Skeletal muscle satellite cell (primary cell): ENCODE results near the gene CRADD.
"Not testable (repeated sequence)": the region's sequence is repeated elsewhere in the genome, so short reads cannot be mapped to it uniquely, and the experiment has no call there.

Experiments used
- H3K27me3 ChIP-seq: 2 replicates; pipeline ENCODE4 v1.7.0; 2013; ENCODE audit warnings: low read length; ENCODE audit not compliant: control insufficient read depth, insufficient read depth
- H3K36me3 ChIP-seq: 2 replicates; pipeline ENCODE4 v1.7.0; 2013; ENCODE audit warnings: mild to moderate bottlenecking, control low read depth, low read length; ENCODE audit not compliant: insufficient read depth
- H3K4me1 ChIP-seq: 2 replicates; pipeline ENCODE4 v1.7.0; 2013; ENCODE audit warnings: low read length; ENCODE audit not compliant: control insufficient read depth, insufficient read depth
- H3K4me2 ChIP-seq: 2 replicates; pipeline ENCODE4 v1.7.0; 2013; ENCODE audit warnings: mild to moderate bottlenecking, low read length
- H3K4me3 ChIP-seq: 2 replicates; pipeline ENCODE4 v1.7.0; 2013; ENCODE audit warnings: low read length
- H3K9ac ChIP-seq: 2 replicates; pipeline ENCODE4 v1.7.0; 2013; ENCODE audit warnings: mild to moderate bottlenecking, low read depth, low read length, moderate library complexity
- H3K9me3 ChIP-seq: replicated peaks from 2 replicates; pipeline ENCODE4 v1.7.0; 2013; ENCODE audit warnings: mild to moderate bottlenecking, control low read depth, low read length

CRADD gene

DNA sequence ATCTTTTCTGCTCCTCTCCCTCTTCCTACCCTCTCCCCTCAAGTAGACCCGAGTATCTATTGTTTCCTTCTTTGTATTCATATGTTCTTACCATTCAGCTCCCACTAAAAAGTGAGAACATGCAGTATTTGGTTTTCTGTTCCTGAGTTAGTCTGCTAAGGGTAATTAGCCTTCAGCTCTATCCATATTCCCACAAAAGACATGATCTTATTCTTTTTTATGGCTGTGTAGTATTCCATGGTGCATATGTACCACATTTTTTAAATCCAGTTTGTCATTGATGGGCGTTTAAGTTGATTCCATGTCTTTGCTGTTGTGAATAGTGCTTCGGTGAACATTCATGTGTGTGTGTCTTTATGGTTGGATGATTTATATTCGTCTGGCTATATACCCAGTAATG lies 32.2 kb downstream of the CRADD start:
- H3K9ac ChIP-seq = no peak overlapping the region
- H3K36me3 ChIP-seq = no peaks in the 10 kb centered on the region
- no peak overlapping the region for H3K4me2 ChIP-seq

DNA sequence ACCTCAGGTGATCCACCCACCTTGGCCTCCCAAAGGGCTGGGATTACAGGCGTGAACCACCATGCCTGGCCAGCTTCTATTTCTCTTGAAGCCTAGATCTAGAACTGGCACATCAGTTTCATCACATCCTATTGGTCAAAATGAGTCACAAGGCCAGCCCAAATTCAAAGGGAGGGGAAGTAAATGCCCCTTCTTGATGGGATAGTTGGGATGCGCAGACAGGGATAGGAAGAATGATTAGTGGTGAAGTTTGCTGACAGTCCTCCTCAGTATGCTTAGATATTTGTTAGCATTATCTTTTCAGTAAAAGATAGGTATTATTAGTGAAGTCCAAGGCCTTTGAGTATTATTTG lies 33.4 kb downstream of the CRADD start:
- Histone ChIP-seq H3K36me3 (no peaks in the 10 kb centered on the region), H3K9me3 (no peaks in the 10 kb centered on the region), H3K9ac (no peak overlapping the region), H3K4me3 (no peak overlapping the region), H3K4me1 (peaks cover 32% of the 10 kb centered on the region), H3K27me3 (no peaks in the 10 kb centered on the region), H3K4me2 (no peak overlapping the region)

More for the DNA sequence above, 32.2 kb downstream of the CRADD start:
- H3K4me1 ChIP-seq = peaks cover 27% of the 10 kb centered on the region
- no peak overlapping the region for H3K4me3 ChIP-seq
- H3K27me3 ChIP-seq = no peaks in the 10 kb centered on the region
- no peaks in the 10 kb centered on the region for H3K9me3 ChIP-seq

DNA sequence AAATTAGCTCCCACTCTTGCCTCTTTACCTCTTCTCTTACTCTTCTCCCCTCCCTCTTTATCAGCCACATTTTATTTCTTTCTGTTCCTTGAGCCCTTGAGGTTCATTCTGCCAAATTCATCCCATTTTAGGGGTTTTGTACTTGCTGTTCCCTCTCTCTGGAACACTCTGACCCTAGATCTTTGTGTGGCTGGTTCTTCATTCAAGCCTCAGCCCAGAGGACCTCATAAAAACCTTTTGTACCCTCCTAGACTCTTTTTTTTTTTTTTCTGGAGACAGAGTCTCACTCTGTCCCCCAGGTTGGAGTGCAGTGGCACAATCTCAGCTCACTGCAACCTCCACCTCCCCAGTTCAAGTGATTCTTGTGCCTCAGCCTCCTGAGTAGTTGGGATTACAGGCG lies 34.3 kb downstream of the CRADD start:
- not testable (repeated sequence) for H3K36me3 ChIP-seq, H3K4me3 ChIP-seq

GRCh38 chr12:93712200-93712599 lies 35.0 kb downstream of the CRADD start:
- Histone ChIP-seq H3K9me3 (no peaks in the 10 kb centered on the region), H3K4me2 (no peak overlapping the region), H3K4me3 (no peak overlapping the region), H3K27me3 (no peaks in the 10 kb centered on the region), H3K4me1 (peaks cover 17% of the 10 kb centered on the region), H3K36me3 (no peaks in the 10 kb centered on the region), H3K9ac (no peak overlapping the region)

More for the DNA sequence above, 34.3 kb downstream of the CRADD start:
- H3K9ac ChIP-seq, H3K9me3 ChIP-seq, H3K4me2 ChIP-seq, H3K27me3 ChIP-seq: not testable (repeated sequence)
- peaks cover 24% of the 10 kb centered on the region for H3K4me1 ChIP-seq

DNA sequence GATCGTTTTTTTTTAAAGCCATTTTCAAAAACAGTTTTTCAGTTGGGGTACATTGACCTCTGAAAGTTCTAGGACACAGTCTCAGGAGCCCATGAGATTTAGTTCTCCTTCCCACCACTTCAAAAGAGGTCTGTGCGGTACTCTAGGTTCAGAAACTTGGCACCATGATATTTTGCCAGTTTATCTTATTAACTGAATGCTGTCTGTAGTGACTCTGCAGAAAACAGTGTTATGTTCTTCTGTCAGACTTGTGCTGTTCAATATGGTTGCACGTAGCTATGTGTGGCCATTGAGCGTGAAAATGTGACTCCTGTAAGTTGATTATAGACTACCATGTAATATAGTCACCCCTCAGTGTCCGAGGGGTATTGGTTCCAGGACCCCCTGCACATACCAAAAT lies 35.9 kb downstream of the CRADD start:
- Histone ChIP-seq H3K9me3 (no peaks in the 10 kb centered on the region), H3K4me1 (peaks cover 12% of the 10 kb centered on the region), H3K9ac (no peak overlapping the region), H3K27me3 (no peaks in the 10 kb centered on the region), H3K4me2 (no peak overlapping the region), H3K36me3 (no peaks in the 10 kb centered on the region), H3K4me3 (no peak overlapping the region)

DNA sequence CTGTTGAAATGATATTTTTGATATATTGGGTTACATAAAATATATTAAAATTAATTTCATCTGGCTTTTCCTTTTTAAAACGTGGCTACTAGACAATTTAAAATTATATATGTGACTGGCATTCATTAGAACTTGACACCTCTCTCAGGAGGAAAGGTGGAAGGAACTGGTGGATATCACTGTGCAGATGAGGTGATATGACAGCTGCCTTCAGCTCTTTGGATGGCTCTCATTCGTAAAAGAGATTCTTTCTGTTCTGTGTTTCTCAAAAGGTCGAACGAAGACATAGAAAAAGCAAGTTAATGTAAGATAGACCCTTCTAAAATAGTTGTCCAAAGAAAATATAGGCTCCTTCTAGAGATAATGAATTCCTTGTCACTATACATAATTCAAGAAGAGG lies 36.6 kb downstream of the CRADD start:
- H3K4me2 ChIP-seq = no peak overlapping the region
- H3K4me1 ChIP-seq = peaks cover 12% of the 10 kb centered on the region
- no peaks in the 10 kb centered on the region for H3K27me3 ChIP-seq
- no peaks in the 10 kb centered on the region for H3K36me3 ChIP-seq
- H3K9ac ChIP-seq = no peak overlapping the region
- H3K4me3 ChIP-seq = no peak overlapping the region
- no peaks in the 10 kb centered on the region for H3K9me3 ChIP-seq

- peak overlapping the region; percentile 14 for H3K4me2 ChIP-seq
- peaks cover 12% of the 10 kb centered on the region for H3K4me1 ChIP-seq
- H3K9ac ChIP-seq = no peak overlapping the region
- no peaks in the 10 kb centered on the region for H3K36me3 ChIP-seq
- no peaks in the 10 kb centered on the region for H3K9me3 ChIP-seq
- H3K27me3 ChIP-seq = no peaks in the 10 kb centered on the region
- H3K4me3 ChIP-seq = peak overlapping the region; percentile 23
Measured at GRCh38 chr12:93714382-93714781, 37.2 kb downstream of the CRADD start.

DNA sequence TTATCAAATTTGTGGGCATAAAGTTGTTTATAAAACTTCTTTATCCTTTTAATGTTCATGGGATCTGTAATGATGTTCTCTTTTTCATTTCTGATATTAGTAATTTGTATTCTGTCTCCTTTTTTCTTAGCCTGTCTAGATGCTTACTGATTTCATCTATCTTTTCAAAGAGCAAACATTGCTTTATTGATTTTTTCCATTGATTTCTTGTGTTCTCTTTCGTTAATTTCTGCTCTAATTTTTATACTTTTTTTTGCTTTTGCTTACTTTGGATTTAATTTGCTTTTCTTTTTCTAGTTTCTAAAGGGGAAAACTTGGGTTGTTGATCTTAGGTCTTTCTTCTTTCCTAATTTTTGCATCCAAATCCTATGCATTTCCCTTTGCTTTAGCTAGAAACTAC lies 42.5 kb downstream of the CRADD start:
- no peaks in the 10 kb centered on the region for H3K9me3 ChIP-seq
- H3K36me3 ChIP-seq = no peaks in the 10 kb centered on the region
- H3K27me3 ChIP-seq = no peaks in the 10 kb centered on the region

GRCh38 chr12:93720559-93720958 lies 43.4 kb downstream of the CRADD start:
- no peak overlapping the region for H3K9ac ChIP-seq
- peaks cover 11% of the 10 kb centered on the region for H3K4me1 ChIP-seq
- no peak overlapping the region for H3K4me3 ChIP-seq
- H3K27me3 ChIP-seq = no peaks in the 10 kb centered on the region
- no peaks in the 10 kb centered on the region for H3K36me3 ChIP-seq
- H3K4me2 ChIP-seq = no peak overlapping the region
- H3K9me3 ChIP-seq = no peaks in the 10 kb centered on the region

More for the DNA sequence above, 42.5 kb downstream of the CRADD start:
- Histone ChIP-seq H3K4me3 (no peak overlapping the region), H3K4me1 (peaks cover 12% of the 10 kb centered on the region), H3K9ac (no peak overlapping the region), H3K4me2 (no peak overlapping the region)

GRCh38 chr12:93722179-93722578 lies 45.0 kb downstream of the CRADD start:
- no peak overlapping the region for H3K9ac ChIP-seq
- H3K36me3 ChIP-seq = no peaks in the 10 kb centered on the region
- H3K27me3 ChIP-seq = no peaks in the 10 kb centered on the region
- no peaks in the 10 kb centered on the region for H3K9me3 ChIP-seq
- H3K4me2 ChIP-seq = no peak overlapping the region
- no peak overlapping the region for H3K4me3 ChIP-seq
- peaks cover 11% of the 10 kb centered on the region for H3K4me1 ChIP-seq

- H3K27me3 ChIP-seq = no peaks in the 10 kb centered on the region
- H3K4me1 ChIP-seq = peaks cover 11% of the 10 kb centered on the region
- H3K9ac ChIP-seq = no peak overlapping the region
- H3K4me3 ChIP-seq = peak overlapping the region; percentile 19
- H3K36me3 ChIP-seq = no peaks in the 10 kb centered on the region
- no peaks in the 10 kb centered on the region for H3K9me3 ChIP-seq
- H3K4me2 ChIP-seq = peak overlapping the region; percentile 67
Measured at GRCh38 chr12:93722835-93723567, 45.8 kb downstream of the CRADD start.

GRCh38 chr12:93723568-93723930 lies 46.4 kb downstream of the CRADD start:
- Histone ChIP-seq H3K9ac (no peak overlapping the region), H3K36me3 (no peaks in the 10 kb centered on the region), H3K4me1 (peaks cover 11% of the 10 kb centered on the region), H3K4me3 (peak overlapping the region; percentile 19), H3K9me3 (no peaks in the 10 kb centered on the region), H3K4me2 (peak overlapping the region; percentile 67), H3K27me3 (no peaks in the 10 kb centered on the region)
